ENCODE results near the gene RUFY3. TPM values are rescaled to one million over a fixed set of nuclear protein-coding genes. Genes with fewer than 3 reads are reported as not detected.
"Not testable (repeated sequence)": the region's sequence is repeated elsewhere in the genome, so short reads cannot be mapped to it uniquely, and the experiment has no call there.

RUFY3 gene
- total RNA-seq, 3 donors from 2014 or later (not counting 1 experiment from before 2014, with no cell fraction given) = 31.6 to 38.1 (median 33.4) TPM

DNA sequence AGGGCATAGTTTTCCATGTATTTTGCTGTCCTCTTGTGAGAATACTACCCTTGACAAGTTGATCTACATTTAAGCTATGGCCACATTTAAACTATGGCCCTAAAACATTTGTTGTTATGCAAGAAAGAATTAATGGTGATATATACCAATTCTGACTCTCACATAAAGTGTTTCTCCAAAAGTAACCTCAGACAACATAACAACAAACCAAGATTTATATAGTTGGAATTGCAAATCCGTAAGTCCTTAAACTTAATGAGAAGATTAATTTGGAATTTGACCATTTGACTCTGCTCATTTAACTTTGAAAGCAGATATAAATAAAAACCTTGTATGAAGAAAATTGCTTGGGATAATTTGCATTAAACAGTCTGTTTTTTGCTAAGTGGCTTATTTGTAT is 38.9 kb downstream of the RUFY3 start:
- H3K27ac Mint-ChIP-seq = no peak overlapping the region
- Histone ChIP-seq H3K27ac (ENCODE audit: low read length) (no peak overlapping the region), H3K4me3 (ENCODE audit: low read length) (no peak overlapping the region), H3K4me1 (ENCODE audit: control insufficient read depth, insufficient read depth, low read length) (no peaks in the 10 kb centered on the region), H3K9me3 (ENCODE audit: control insufficient read depth, insufficient read depth, low read length) (no peaks in the 10 kb centered on the region), H3K36me3 (ENCODE audit: control insufficient read depth, insufficient read depth, low read length) (peaks cover 2% of the 10 kb centered on the region), H3K27me3 (ENCODE audit: control insufficient read depth, insufficient read depth, low read length) (no peaks in the 10 kb centered on the region)
- H3K4me1 Mint-ChIP-seq = peaks cover 18% of the 10 kb centered on the region in 2 donors
- DNase-seq (no peak), ATAC-seq (no peak)
- intact Hi-C loops (cut with micrococcal nuclease) = no loop called here
- no peaks in the 10 kb centered on the region for H3K9me3 Mint-ChIP-seq
- no peak for TF ChIP-seq CTCF (IDR thresholded peaks at IDR 0.05)
- no CpG with 5 or more reads among the region's 1 CpG for WGBS (ENCODE audit: insufficient coverage)
- no peak overlapping the region for H3K4me3 Mint-ChIP-seq
- H3K36me3 Mint-ChIP-seq = no peaks in the 10 kb centered on the region
- no peaks in the 10 kb centered on the region for H3K27me3 Mint-ChIP-seq (ENCODE audit: low read depth in 2 of 2)

- ATAC-seq = no peak
- H3K36me3 Mint-ChIP-seq = no peaks in the 10 kb centered on the region
- no peaks in the 10 kb centered on the region for H3K4me1 ChIP-seq (ENCODE audit: control insufficient read depth, insufficient read depth, low read length)
- peaks cover 2% of the 10 kb centered on the region for H3K36me3 ChIP-seq (ENCODE audit: control insufficient read depth, insufficient read depth, low read length)
- WGBS (ENCODE audit: insufficient coverage) = 91% methylated on average over 3 of the region's 3 CpGs
- H3K4me3 ChIP-seq (ENCODE audit: low read length) = no peak overlapping the region
- H3K27me3 ChIP-seq (ENCODE audit: control insufficient read depth, insufficient read depth, low read length) = no peaks in the 10 kb centered on the region
- no peaks in the 10 kb centered on the region for H3K9me3 ChIP-seq (ENCODE audit: control insufficient read depth, insufficient read depth, low read length)
- H3K27ac Mint-ChIP-seq = no peak overlapping the region
- DNase-seq = no peak
- no peak overlapping the region for H3K4me3 Mint-ChIP-seq
- H3K9me3 Mint-ChIP-seq = no peaks in the 10 kb centered on the region
- no peak overlapping the region for H3K27ac ChIP-seq (ENCODE audit: low read length)
- intact Hi-C loops (cut with micrococcal nuclease) = no loop called here
- H3K4me1 Mint-ChIP-seq = peaks cover 14 to 18% of the 10 kb centered on the region in 2 donors
- no peaks in the 10 kb centered on the region for H3K27me3 Mint-ChIP-seq (ENCODE audit: low read depth in 2 of 2)
- TF ChIP-seq CTCF (IDR thresholded peaks at IDR 0.05) = no peak
Observed at GRCh38 chr4:70761276-70761816, 39.6 kb downstream of the RUFY3 start.

- TF ChIP-seq CTCF (IDR thresholded peaks at IDR 0.05) = no peak
- 100% methylated on average over 1 of the region's 1 CpG for WGBS (ENCODE audit: insufficient coverage)
- Histone ChIP-seq H3K9me3 (ENCODE audit: control insufficient read depth, insufficient read depth, low read length) (no peaks in the 10 kb centered on the region), H3K27ac (ENCODE audit: low read length) (no peak overlapping the region), H3K36me3 (ENCODE audit: control insufficient read depth, insufficient read depth, low read length) (peaks cover 6% of the 10 kb centered on the region), H3K4me3 (ENCODE audit: low read length) (no peak overlapping the region), H3K4me1 (ENCODE audit: control insufficient read depth, insufficient read depth, low read length) (no peaks in the 10 kb centered on the region), H3K27me3 (ENCODE audit: control insufficient read depth, insufficient read depth, low read length) (no peaks in the 10 kb centered on the region)
- intact Hi-C loops (cut with micrococcal nuclease) = no loop called here
- no peak for ATAC-seq
- Mint-ChIP-seq H3K4me1 (peaks cover 0 to 2% of the 10 kb centered on the region in 2 donors), H3K36me3 (peaks cover 6% of the 10 kb centered on the region), H3K4me3 (no peak overlapping the region), H3K27ac (no peak overlapping the region), H3K9me3 (no peaks in the 10 kb centered on the region), H3K27me3 (ENCODE audit: low read depth in 2 of 2) (no peaks in the 10 kb centered on the region)
- no peak for DNase-seq
Observed at GRCh38 chr4:70765368-70765767, 43.6 kb downstream of the RUFY3 start.

GRCh38 chr4:70768301-70768948 is 46.7 kb downstream of the RUFY3 start:
- Histone ChIP-seq H3K36me3 (ENCODE audit: control insufficient read depth, insufficient read depth, low read length) (peaks cover 13% of the 10 kb centered on the region), H3K9me3 (ENCODE audit: control insufficient read depth, insufficient read depth, low read length) (no peaks in the 10 kb centered on the region), H3K27ac (ENCODE audit: low read length) (no peak overlapping the region), H3K4me1 (ENCODE audit: control insufficient read depth, insufficient read depth, low read length) (no peaks in the 10 kb centered on the region), H3K4me3 (ENCODE audit: low read length) (no peak overlapping the region), H3K27me3 (ENCODE audit: control insufficient read depth, insufficient read depth, low read length) (no peaks in the 10 kb centered on the region)
- no peak for ATAC-seq
- TF ChIP-seq CTCF (IDR thresholded peaks at IDR 0.05) = no peak
- H3K27me3 Mint-ChIP-seq (ENCODE audit: low read depth in 2 of 2) = no peaks in the 10 kb centered on the region
- intact Hi-C loops (cut with micrococcal nuclease) = no loop called here
- no peak for DNase-seq
- H3K27ac Mint-ChIP-seq = no peak overlapping the region
- peaks cover 6% of the 10 kb centered on the region for H3K36me3 Mint-ChIP-seq
- H3K4me3 Mint-ChIP-seq = no peak overlapping the region
- WGBS (ENCODE audit: insufficient coverage) = 97% methylated on average over 3 of the region's 3 CpGs
- H3K9me3 Mint-ChIP-seq = no peaks in the 10 kb centered on the region
- no peaks in the 10 kb centered on the region for H3K4me1 Mint-ChIP-seq

DNA sequence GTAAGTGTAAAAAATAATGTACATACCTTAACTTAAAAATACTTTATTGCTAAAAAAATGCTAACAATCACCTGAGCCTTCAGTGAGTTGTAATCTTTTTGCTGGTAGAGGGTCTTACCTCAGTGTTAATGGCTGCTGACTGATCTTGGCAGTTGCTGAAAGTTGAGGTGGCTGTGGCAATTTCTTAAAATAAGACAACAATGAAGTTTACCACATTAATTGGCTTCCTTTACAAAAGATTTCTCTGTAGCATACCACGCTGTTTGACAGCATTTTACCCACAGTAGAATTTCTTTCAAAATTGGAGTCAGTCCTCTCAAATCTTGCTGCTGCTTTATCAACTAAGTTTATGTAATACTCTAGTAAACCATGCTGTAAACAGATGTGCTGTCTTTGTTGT is 47.6 kb downstream of the RUFY3 start:
- H3K9me3 Mint-ChIP-seq; intact Hi-C loops (cut with micrococcal nuclease); ATAC-seq; H3K9me3 ChIP-seq (ENCODE audit: control insufficient read depth, insufficient read depth, low read length); DNase-seq; H3K27ac ChIP-seq (ENCODE audit: low read length); H3K27ac Mint-ChIP-seq; H3K27me3 Mint-ChIP-seq (ENCODE audit: low read depth in 2 of 2); H3K4me1 Mint-ChIP-seq; H3K27me3 ChIP-seq (ENCODE audit: control insufficient read depth, insufficient read depth, low read length); H3K36me3 Mint-ChIP-seq; H3K4me3 Mint-ChIP-seq; H3K4me3 ChIP-seq (ENCODE audit: low read length); H3K4me1 ChIP-seq (ENCODE audit: control insufficient read depth, insufficient read depth, low read length): not testable (repeated sequence)
- H3K36me3 ChIP-seq (ENCODE audit: control insufficient read depth, insufficient read depth, low read length) = peaks cover 13% of the 10 kb centered on the region
- WGBS (ENCODE audit: insufficient coverage) = 71% methylated on average over 1 of the region's 1 CpG

Measured in natural killer cell (primary cell).